Measurements from ENCODE around the gene PRADC1.

The PRADC1 gene

GRCh38 chr2:73258186-73258912, 25.3 kb upstream of the PRADC1 start:
- no peak for DNase-seq

- DNase-seq, result no peak
Measured at GRCh38 chr2:73257425-73258125, 24.5 kb upstream of the PRADC1 start.

GRCh38 chr2:73257021-73257420, 24.0 kb upstream of the PRADC1 start:
- DNase-seq, result no peak

- no peak for DNase-seq
Measured at GRCh38 chr2:73256618-73256922, 23.5 kb upstream of the PRADC1 start.

- no peak for DNase-seq
Measured at GRCh38 chr2:73255907-73256617, 23.0 kb upstream of the PRADC1 start.

GRCh38 chr2:73255007-73255644, 22.1 kb upstream of the PRADC1 start:
- no peak for DNase-seq

- no peak for DNase-seq
Measured at GRCh38 chr2:73254343-73255006, 21.4 kb upstream of the PRADC1 start.

- no peak for DNase-seq
Measured at GRCh38 chr2:73253901-73254300, 20.9 kb upstream of the PRADC1 start.

GRCh38 chr2:73253400-73253799, 20.4 kb upstream of the PRADC1 start:
- DNase-seq, result no peak

- DNase-seq, result no peak
Measured at GRCh38 chr2:73252238-73253027, 19.4 kb upstream of the PRADC1 start.

GRCh38 chr2:73250872-73251846, 18.1 kb upstream of the PRADC1 start:
- no peak for DNase-seq

- DNase-seq, result no peak
Measured at GRCh38 chr2:73249636-73250035, 16.6 kb upstream of the PRADC1 start.

GRCh38 chr2:73246850-73247249, 13.8 kb upstream of the PRADC1 start:
- no peak for DNase-seq

- DNase-seq, result no peak
Measured at GRCh38 chr2:73244580-73244979, 11.5 kb upstream of the PRADC1 start.

- DNase-seq, result peak; percentile 24
Measured at GRCh38 chr2:73243884-73244570, 11.0 kb upstream of the PRADC1 start.

GRCh38 chr2:73239776-73240175, 6.7 kb upstream of the PRADC1 start:
- DNase-seq, result no peak

GRCh38 chr2:73238976-73239375, 5.9 kb upstream of the PRADC1 start:
- DNase-seq, result no peak

GRCh38 chr2:73238149-73238548, 5.1 kb upstream of the PRADC1 start:
- DNase-seq, result no peak

GRCh38 chr2:73237168-73237567, 4.1 kb upstream of the PRADC1 start:
- no peak for DNase-seq

GRCh38 chr2:73235315-73236028, 2.4 kb upstream of the PRADC1 start:
- no peak for DNase-seq
